Glutamatergic neuron (in vitro differentiated cells): Measurements from ENCODE around the gene TRIP12. TPM values are rescaled to one million over a fixed set of nuclear protein-coding genes. Genes with fewer than 3 reads are reported as not detected.
A peak's percentile ranks its signal among the peaks of the same experiment; 100 is the strongest.

ENCODE experiments used
- DNase-seq: peaks from one replicate; pipeline ENCODE4 v3.0.0; 2022
- H3K27ac Mint-ChIP-seq: one replicate; pipeline ENCODE4 v1.8.0; 2020; ENCODE audit warnings: mild to moderate bottlenecking, mixed read lengths, inconsistent platforms; ENCODE audit not compliant: unreplicated experiment
- H3K27me3 Mint-ChIP-seq: one replicate; pipeline ENCODE4 v1.8.0; 2020; ENCODE audit warnings: mild to moderate bottlenecking, moderate library complexity, mixed read lengths, inconsistent platforms; ENCODE audit not compliant: unreplicated experiment
- H3K36me3 Mint-ChIP-seq: one replicate; pipeline ENCODE4 v1.8.0; 2020; ENCODE audit warnings: mild to moderate bottlenecking, mixed read lengths, inconsistent platforms; ENCODE audit not compliant: unreplicated experiment
- H3K4me1 Mint-ChIP-seq: one replicate; pipeline ENCODE4 v1.8.0; 2020; ENCODE audit warnings: mild to moderate bottlenecking, low read depth, mixed read lengths, inconsistent platforms; ENCODE audit not compliant: unreplicated experiment
- H3K4me3 Mint-ChIP-seq: one replicate; pipeline ENCODE4 v1.8.0; 2020; ENCODE audit warnings: mild to moderate bottlenecking, mixed read lengths, inconsistent platforms; ENCODE audit not compliant: unreplicated experiment
- H3K9me3 Mint-ChIP-seq: one replicate; pipeline ENCODE4 v1.8.0; 2020; ENCODE audit warnings: mild to moderate bottlenecking, moderate library complexity, mixed read lengths, inconsistent platforms; ENCODE audit not compliant: unreplicated experiment
- total RNA-seq: library from RNA; stranded (reverse); fragmentation: NEBNext Ultra II Directional; extraction: Animal tissue kit (Norgen Biotek cat#: 25700); gene quantifications from one replicate; pipeline ENCODE4 v1.2.1, GENCODE V29; 2021; ENCODE audit not compliant: unreplicated experiment
- TF ChIP-seq, protein P1 (sequence below): fragments of 200-600 bp; sonication (generic); IDR thresholded peaks from one replicate; pipeline ENCODE4 v1.5.0; 2021; ENCODE audit not compliant: partially characterized antibody, unreplicated experiment

The TRIP12 gene
- total RNA-seq, 1 donor from 2014 or later, result 192 TPM

DNA sequence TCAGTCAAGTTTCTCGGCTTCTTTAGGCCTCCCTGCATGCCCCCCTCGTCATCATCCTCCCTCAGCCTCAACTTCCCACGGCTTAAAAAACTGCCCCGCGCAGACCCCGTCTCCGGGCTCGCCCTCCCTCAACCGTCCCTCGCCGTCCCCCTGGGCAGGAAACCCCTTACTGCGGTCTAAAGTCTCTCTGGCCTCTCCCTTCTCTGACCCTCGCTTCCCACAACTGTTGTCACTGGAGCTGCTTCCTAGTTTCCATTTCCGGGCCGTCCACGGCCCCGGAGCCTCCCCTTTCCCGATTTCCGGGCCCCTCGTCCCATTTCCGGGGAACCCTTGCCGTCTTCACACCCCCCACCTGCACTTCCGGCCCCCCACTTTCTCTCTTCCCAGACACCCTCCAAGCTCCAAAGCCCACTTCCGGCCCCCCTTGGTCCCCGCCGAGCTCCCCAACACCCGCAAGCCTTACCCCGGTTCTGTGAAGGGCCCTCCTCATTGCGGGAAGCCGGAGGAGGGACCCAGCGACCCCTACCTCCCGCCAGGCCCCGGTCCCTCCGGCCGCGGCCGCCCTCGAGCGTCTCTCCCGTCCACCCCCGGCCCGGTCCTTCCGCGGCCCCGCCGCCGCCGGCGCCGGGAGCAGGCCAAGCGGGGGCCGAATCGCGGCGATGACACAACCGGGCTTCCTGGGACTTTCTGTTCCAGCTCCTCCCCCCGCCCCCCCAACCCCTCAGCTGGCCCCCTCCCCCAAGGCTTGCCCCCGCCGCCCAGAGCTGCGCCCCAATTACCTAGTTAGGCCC, 513 bp downstream of the TRIP12 start:
- TF ChIP-seq, protein P1, sequence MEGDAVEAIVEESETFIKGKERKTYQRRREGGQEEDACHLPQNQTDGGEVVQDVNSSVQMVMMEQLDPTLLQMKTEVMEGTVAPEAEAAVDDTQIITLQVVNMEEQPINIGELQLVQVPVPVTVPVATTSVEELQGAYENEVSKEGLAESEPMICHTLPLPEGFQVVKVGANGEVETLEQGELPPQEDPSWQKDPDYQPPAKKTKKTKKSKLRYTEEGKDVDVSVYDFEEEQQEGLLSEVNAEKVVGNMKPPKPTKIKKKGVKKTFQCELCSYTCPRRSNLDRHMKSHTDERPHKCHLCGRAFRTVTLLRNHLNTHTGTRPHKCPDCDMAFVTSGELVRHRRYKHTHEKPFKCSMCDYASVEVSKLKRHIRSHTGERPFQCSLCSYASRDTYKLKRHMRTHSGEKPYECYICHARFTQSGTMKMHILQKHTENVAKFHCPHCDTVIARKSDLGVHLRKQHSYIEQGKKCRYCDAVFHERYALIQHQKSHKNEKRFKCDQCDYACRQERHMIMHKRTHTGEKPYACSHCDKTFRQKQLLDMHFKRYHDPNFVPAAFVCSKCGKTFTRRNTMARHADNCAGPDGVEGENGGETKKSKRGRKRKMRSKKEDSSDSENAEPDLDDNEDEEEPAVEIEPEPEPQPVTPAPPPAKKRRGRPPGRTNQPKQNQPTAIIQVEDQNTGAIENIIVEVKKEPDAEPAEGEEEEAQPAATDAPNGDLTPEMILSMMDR, result no peak
- peak; percentile 66 for DNase-seq
- H3K4me3 Mint-ChIP-seq, result peak overlapping the region; percentile 95
- peak overlapping the region; percentile 87 for H3K27ac Mint-ChIP-seq
- no peaks in the 10 kb centered on the region for H3K36me3 Mint-ChIP-seq
- H3K27me3 Mint-ChIP-seq, result peaks cover 7% of the 10 kb centered on the region
- H3K9me3 Mint-ChIP-seq, result peaks cover 4% of the 10 kb centered on the region
- peaks cover 8% of the 10 kb centered on the region for H3K4me1 Mint-ChIP-seq

DNA sequence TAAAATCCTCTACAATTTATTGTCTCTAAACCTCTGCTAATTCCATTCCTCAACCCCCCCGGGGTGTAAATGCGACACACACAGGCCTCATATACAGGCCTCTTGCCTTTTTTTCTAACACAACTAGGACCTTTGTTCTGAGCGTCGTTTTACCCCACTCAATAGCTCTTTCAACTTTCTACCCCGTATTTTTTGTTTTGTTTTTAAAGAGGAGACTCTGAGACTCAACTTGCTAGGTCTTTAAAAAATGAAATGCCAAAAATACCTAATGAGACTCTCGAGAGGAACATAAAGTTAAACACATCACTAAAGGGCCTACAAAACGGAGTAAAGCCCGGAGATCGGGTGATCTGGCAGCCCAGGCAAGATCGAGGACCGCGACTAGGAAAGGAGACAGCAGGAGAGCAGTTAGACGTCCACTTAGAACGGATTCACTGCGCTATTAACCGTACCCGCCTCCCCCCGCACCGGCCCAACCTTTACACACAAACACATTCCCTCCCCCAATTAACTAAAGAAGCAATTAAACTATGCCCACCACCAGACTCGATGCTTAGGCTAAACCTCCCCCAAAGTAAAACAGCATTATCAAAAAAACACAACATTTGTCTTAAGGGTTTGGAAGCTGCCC, 1.7 kb downstream of the TRIP12 start:
- DNase-seq, result no peak
- H3K4me1 Mint-ChIP-seq, result peaks cover 8% of the 10 kb centered on the region

DNA sequence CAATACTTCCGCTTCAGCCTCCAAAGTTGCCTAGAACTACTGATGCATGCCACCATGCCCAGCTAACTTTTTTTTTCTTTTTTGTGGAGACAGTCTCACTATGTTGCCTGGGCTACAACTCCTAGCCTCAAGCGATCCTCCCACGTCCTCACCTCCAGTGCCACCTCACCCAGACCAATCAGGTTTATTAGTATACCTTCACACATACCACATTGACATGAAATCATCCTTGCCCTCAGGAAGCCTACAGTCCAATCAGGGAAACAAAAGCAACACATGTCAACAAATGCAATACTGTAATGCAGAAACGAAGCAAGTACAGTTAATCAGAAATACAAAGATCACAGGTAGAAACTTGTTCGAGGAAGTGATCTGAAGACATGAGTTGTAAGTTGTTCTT, 4.0 kb downstream of the TRIP12 start:
- Mint-ChIP-seq H3K4me3 (no peak overlapping the region), H3K27me3 (peaks cover 7% of the 10 kb centered on the region), H3K9me3 (peaks cover 4% of the 10 kb centered on the region), H3K27ac (no peak overlapping the region), H3K36me3 (no peaks in the 10 kb centered on the region), H3K4me1 (peaks cover 8% of the 10 kb centered on the region)
- DNase-seq, result no peak
- TF ChIP-seq, protein P1, result no peak

More for the DNA sequence above, 1.7 kb downstream of the TRIP12 start:
- H3K4me3 Mint-ChIP-seq, result peak overlapping the region; percentile 95
- no peaks in the 10 kb centered on the region for H3K36me3 Mint-ChIP-seq
- peaks cover 7% of the 10 kb centered on the region for H3K27me3 Mint-ChIP-seq
- H3K27ac Mint-ChIP-seq, result peak overlapping the region; percentile 17
- H3K9me3 Mint-ChIP-seq, result peaks cover 4% of the 10 kb centered on the region
- TF ChIP-seq, protein P1, result no peak

DNA sequence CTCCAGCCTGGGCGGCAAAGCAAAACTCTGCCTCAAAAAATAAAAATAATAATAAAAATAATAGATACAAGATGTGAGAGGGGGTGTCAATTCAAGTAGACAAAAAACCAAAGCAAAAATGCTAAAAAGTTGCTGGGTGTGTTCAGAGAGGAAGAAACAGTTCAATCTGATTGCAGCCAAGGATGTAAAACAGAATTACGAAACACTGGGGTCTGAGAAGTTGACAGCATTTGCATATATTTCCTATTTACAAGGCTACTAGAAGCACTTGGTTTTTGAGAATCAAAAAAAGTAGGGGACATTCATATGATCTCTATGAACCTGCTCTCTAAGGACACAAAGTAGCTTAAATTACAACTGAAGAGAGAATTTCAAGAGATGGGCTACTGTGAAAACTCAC, 7.6 kb downstream of the TRIP12 start:
- Mint-ChIP-seq H3K27ac (no peak overlapping the region), H3K36me3 (no peaks in the 10 kb centered on the region), H3K9me3 (no peaks in the 10 kb centered on the region), H3K27me3 (no peaks in the 10 kb centered on the region), H3K4me3 (no peak overlapping the region), H3K4me1 (peaks cover 14% of the 10 kb centered on the region)
- TF ChIP-seq, protein P1, result no peak
- DNase-seq, result no peak
